NCI-H128 (cell line): ENCODE data around the gene SEZ6.

Experiments used
- DNase-seq: peaks from one replicate; lab custom pipeline; 2025; ENCODE audit not compliant: unreplicated experiment; lab: John Stamatoyannopoulos, UW

Gene SEZ6

DNA sequence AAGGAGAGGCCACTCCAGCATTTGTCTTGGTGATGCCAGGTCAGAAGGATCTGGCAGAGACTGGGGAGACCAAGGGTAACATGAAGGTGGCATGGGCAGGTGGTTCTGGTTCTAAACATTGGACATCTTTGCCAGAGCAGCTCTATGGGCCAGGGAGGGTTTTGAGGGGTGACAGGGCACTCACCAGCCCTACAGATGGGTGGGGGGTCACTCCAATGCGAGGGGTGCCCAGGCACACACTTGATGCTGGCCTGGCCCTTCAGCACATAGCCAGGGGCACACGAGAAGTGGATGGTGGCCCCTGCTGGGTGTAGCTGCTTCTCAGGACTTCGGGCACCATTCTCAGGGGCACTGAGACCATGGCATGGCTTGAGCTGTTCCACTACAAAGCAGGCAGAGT, 49.0 kb downstream of the SEZ6 start:
- no peak for DNase-seq

GRCh38 chr17:28956112-28956511, 49.7 kb downstream of the SEZ6 start:
- DNase-seq, result no peak

- no peak for DNase-seq
These were observed 50.4 kb downstream of the SEZ6 start for GRCh38 chr17:28955408-28955807.

GRCh38 chr17:28954886-28955285, 50.9 kb downstream of the SEZ6 start:
- no peak for DNase-seq

GRCh38 chr17:28953444-28954118, 52.3 kb downstream of the SEZ6 start:
- DNase-seq, result no peak

DNA sequence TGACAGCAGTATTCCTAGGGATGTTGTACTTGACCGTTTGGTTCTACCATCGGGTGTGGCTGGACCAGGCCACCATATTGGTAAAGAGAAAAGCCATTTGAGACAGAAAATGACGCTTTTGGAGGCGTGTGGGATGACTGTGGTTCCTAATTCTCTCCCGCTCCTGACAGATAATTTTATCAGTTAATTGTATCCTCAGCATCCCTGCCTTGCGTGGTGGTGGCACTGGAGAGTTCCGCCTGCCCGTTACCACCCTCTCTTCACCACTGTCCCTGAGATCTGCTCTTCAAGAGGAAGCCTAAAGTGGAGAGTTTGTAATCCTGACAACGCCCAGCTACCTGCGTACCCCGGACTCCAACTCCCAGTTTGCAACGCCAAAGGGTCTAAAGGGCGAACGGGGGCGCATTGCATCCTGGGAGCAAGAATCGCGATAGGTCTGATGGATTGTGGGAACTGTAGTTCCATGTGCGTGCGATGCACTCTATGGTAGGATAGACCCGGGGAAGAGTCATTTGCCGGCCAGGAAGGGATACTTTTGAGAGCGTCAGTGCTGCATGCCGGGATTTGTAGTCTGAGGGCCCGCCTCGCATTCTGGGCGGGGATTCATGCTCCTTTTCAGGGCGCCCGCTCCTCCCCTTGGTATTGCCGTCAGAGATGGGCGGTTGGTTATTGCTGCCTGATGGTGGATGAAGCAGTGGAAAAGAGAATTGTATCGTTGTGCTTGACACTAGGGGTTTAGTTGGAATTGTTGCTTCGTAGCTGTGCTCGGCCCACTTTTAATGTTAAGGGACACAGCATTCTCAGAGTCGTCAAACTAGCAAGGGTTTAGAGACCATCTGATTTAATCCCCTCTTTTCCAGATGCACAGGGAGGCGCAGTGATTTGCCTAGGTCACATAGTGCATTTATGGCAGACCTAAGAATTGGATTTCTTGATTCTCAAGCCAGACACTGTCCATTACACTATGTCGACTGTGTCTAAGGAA, 53.5 kb downstream of the SEZ6 start:
- DNase-seq, result peak; percentile 95

GRCh38 chr17:28951428-28951990, 54.3 kb downstream of the SEZ6 start, which contains the start of gene PHF12:
Gene PHF12, minus strand, starts transcription at chr17:28951518. Its CDS starts 558 bp downstream, at chr17:28950960.
- peak; percentile 99 for DNase-seq

GRCh38 chr17:28950752-28951427, 54.9 kb downstream of the SEZ6 start:
- DNase-seq, result no peak

DNA sequence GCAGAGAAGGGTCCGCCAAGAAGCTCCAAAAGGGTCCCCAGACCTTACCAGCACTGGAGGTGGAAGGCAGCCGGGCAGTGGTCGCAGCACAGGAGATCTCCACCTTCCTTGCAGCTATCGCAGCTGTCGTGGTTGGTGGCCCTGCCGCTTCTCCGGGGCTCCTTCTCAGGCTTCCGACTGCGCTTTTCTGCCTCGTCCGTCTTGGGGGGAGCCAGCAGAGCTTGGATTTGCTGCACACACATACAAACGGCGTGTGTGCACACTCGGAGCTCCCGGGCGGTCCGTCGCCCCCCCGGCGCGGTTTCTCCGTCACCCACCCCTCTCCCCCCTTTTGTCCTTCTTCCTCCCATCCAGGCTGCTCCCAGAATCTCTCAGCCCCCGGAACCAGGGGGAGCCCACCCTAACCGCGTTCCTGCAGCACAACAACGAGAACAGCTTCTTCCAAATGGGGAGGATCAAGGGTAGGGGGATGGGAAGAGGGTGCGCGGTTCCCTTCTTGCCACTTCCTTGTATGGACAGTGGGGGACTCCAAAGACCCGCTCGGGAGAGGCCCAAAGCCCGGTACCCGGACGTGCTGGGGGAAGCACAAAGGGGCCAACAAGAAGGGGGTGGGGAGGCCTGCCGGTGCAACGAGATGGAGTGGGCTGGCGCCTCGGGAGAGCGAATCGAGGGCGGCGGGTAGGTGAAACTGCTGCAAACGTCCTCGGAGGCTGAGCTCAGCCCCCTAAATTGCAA, 55.6 kb downstream of the SEZ6 start:
- no peak for DNase-seq

DNA sequence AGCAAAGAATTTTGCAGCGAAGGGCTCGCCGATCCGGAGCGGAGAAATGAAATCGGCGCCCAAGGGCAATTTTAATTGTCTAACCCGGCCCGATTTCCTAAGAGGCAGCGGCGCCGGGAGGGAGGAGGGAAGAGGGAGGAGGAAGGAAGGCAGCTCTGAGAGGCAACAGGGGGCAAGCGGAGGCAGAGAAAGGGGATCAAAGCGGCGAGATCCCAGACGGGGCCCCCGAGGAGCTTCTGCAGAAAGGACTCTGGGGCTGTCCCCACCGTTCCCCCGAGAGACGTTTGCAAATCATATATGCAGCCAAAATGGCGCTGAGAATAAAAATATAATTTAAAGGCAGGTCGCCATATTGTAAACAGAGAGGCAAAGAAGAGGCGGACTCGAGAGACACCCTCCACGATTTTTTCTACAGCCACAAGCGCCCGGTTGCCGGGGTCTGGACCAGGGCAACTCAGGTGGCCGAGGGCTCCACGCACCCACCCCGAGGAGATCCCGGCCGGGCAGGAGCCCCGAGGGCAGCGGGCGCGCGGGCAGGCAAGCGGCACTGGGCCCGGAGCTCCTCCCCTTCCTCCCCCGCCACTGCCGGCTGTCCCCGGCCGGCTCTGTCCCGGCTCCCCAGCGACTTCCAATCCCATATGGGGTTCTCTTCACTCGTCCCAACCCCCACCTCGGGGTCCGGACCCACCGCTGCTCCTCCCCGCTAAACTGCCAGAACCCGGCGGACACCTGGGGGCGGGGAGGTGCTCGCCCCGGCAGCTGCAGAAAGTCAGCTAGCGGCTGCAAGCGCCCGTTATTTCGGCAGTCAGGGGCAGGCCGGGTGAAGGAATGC, 56.4 kb downstream of the SEZ6 start:
- peak; percentile 20 for DNase-seq

GRCh38 chr17:28948873-28949184, 57.0 kb downstream of the SEZ6 start:
- no peak for DNase-seq

GRCh38 chr17:28948342-28948741, 57.5 kb downstream of the SEZ6 start:
- no peak for DNase-seq

- no peak for DNase-seq
These were observed 58.2 kb downstream of the SEZ6 start for GRCh38 chr17:28947639-28948038.

DNA sequence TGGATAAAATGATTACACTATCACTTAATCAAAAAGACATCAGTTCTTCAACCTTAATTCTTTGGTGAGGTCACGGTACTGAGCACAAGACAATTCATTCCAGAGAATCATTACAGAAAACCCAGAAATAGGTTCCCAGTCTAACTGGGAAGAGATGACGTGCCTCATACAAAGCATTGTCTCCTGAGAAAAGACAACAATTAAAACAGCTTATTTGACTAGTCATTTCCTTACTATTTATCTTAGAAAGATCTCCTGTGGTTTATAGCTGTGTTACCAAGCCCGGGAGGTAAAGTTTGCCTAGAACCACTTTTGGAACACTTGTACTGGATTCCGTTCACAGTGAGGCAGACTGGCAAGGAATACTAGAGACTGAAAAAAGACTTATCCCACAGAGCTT, 59.6 kb downstream of the SEZ6 start:
- no peak for DNase-seq

- DNase-seq, result no peak
These were observed 60.7 kb downstream of the SEZ6 start for GRCh38 chr17:28944862-28945741.

DNA sequence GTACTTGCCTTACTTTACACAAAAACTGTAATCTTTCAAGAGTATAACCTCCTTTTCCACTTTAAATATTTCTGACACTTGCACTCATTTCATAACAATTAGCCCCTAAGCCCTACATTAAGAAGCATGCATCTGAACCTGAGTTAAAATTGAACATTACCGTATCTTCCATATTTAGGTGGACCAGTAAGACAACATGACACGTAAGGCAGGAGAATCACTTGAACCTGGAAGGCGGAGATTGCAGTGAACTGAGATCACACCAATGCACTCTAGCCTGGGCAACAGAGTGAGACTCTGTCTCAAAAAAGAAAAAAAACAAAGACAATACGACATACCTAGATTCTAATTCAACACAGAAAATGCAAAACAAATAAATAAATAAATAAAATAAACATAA, 61.5 kb downstream of the SEZ6 start:
- DNase-seq, result no peak

GRCh38 chr17:28942925-28943324, 62.9 kb downstream of the SEZ6 start:
- no peak for DNase-seq

DNA sequence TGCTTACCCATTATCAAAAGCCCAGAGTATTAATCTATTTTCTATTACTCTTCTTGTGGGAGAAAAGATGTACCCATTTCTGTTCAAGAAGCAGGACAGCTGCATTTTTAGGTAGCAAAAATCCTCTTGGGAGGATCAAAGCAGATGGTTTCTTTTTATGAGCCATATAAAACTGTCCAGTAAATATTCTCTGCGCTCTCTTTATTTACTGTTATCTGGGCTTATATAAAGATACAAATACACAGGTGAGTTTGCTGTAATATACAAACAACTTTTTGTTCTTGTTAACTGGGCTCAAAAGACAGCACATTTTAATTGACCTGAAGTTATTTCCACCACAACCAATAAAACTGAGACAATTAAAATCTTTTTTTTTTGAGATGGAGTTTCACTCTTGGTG, 64.6 kb downstream of the SEZ6 start:
- DNase-seq, result no peak

DNA sequence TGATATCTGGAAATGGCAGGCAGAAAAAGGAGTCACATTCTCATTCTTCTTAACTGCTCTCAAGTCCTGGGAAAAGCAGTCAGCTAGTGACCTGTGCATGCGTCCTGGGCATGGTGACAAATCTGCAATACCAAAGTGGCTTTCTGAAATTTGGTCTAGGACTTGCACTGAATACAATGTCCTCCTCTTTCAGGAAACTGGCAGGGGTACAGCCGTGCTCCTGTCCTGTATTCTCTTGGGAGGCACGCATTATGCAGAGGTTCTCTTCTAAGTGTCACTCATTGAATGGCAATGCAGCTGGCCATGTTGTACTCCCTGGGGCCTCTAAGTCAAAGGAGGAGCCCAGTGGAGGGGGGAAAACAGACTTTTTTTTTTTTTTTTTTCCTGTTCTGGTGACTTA, 65.2 kb downstream of the SEZ6 start:
- DNase-seq, result no peak
